OCI-LY3 (cell line): ENCODE measurements around the gene BICRA.

Source experiments
- CTCF ChIP-seq: fragments of 200-600, 300-600 bp; sonication (generic); IDR thresholded peaks from 2 replicates; pipeline ENCODE4 v1.5.1; 2014; ENCODE audit warnings: antibody characterized with exemption, low read length, low read depth
- EZH2phosphoT487 ChIP-seq: fragments of 200-600 bp; shearing (Covaris generic); IDR thresholded peaks from 2 replicates; pipeline ENCODE4 v1.6.1; 2018; ENCODE audit warnings: antibody characterized with exemption, mixed run types, low read depth

GRCh38 chr19:47641891-47642485, 33.1 kb downstream of the BICRA start:
- TF ChIP-seq EZH2phosphoT487 (no peak), CTCF (no peak)
